OCI-LY7 (cell line): Measurements from ENCODE around the gene TOR1AIP1. TPM values are rescaled to one million over a fixed set of nuclear protein-coding genes. Genes with fewer than 3 reads are reported as not detected.

Experiments used
- BruUV-seq: library from RNA; stranded (reverse); fragments of 400-500 nt; replicated peaks from 2 replicates; lab custom pipeline; 2021; lab: Mats Ljungman, UMichigan
- CTCF ChIA-PET: fragments of 300-600 bp; sonication (Branson Sonifier 250); formaldehyde crosslinking; loops from one replicate; lab custom pipeline; 2022; ENCODE audit warnings: antibody characterized with exemption; ENCODE audit not compliant: unreplicated experiment; lab: Charles Lee
- POLR2A ChIA-PET: fragments of 300-600 bp; sonication (Branson Sonifier 250); formaldehyde crosslinking; loops from one replicate; lab custom pipeline; 2022; ENCODE audit warnings: antibody characterized with exemption; lab: Charles Lee
- DNase-seq: peaks from one replicate; pipeline ENCODE4 v3.0.0-alpha.2; 2015; ENCODE audit warnings: low spot score
- H2AFZ ChIP-seq: fragments of 200-600 bp; sonication (generic), shearing (Covaris generic); 2 replicates; pipeline ENCODE4 v1.6.1; 2014; ENCODE audit warnings: mild to moderate bottlenecking, antibody characterized with exemption, low read length, moderate library complexity
- H3K27ac ChIP-seq: fragments of 200-600 bp; sonication (generic); 2 replicates; pipeline ENCODE4 v1.5.1; 2014; ENCODE audit warnings: mixed run types, low read depth, mild to moderate bottlenecking, moderate library complexity, low read length, inconsistent platforms; ENCODE audit not compliant: poor library complexity, severe bottlenecking
- H3K36me3 ChIP-seq: fragments of 200-600 bp; sonication (generic); 2 replicates; pipeline ENCODE4 v1.6.1; 2014; ENCODE audit warnings: mild to moderate bottlenecking, antibody characterized with exemption, low read length, moderate library complexity, mixed read lengths; ENCODE audit not compliant: insufficient read depth
- H3K4me1 ChIP-seq: fragments of 200-600 bp; sonication (generic); 2 replicates; pipeline ENCODE4 v1.5.1; 2014; ENCODE audit warnings: mild to moderate bottlenecking, low read length; ENCODE audit not compliant: insufficient read depth, poor library complexity, severe bottlenecking
- H3K4me2 ChIP-seq: fragments of 200-600 bp; sonication (generic); 2 replicates; pipeline ENCODE4 v1.6.1; 2014; ENCODE audit warnings: mild to moderate bottlenecking, low read length
- H3K4me3 ChIP-seq: fragments of 200-600 bp; sonication (generic); 2 replicates; pipeline ENCODE4 v1.5.1; 2014; ENCODE audit warnings: mild to moderate bottlenecking, low read depth, low read length; ENCODE audit not compliant: poor library complexity, severe bottlenecking
- H3K79me2 ChIP-seq: fragments of 200-600 bp; sonication (generic); 2 replicates; pipeline ENCODE4 v1.6.1; 2016; ENCODE audit warnings: low read depth, mild to moderate bottlenecking, low read length, moderate library complexity, mixed read lengths; ENCODE audit not compliant: insufficient read depth
- H3K9me2 ChIP-seq: fragments of 200-600 bp; sonication (generic); 2 replicates; pipeline ENCODE4 v1.6.1; 2016; ENCODE audit warnings: mild to moderate bottlenecking, low read length, mixed read lengths; ENCODE audit not compliant: insufficient read depth
- H3K9me3 ChIP-seq: fragments of 200-600 bp; sonication (generic); 2 replicates; pipeline ENCODE4 v1.6.1; 2014; ENCODE audit warnings: mild to moderate bottlenecking, mixed run types, low read length, mixed read lengths
- H4K20me1 ChIP-seq: fragments of 200-600 bp; sonication (generic); 2 replicates; pipeline ENCODE4 v1.6.1; 2014; ENCODE audit warnings: mild to moderate bottlenecking, antibody characterized with exemption, low read length, moderate library complexity, mixed read lengths; ENCODE audit not compliant: insufficient read depth
- CTCF ChIP-seq: fragments of 200-600 bp; sonication (generic); conservative IDR thresholded peaks from 2 replicates; pipeline ENCODE4 v1.5.1; 2014; ENCODE audit warnings: mild to moderate bottlenecking, antibody characterized with exemption, low read length, moderate library complexity, mixed read lengths
- EZH2phosphoT487 ChIP-seq: fragments of 200-600 bp; sonication (generic); IDR thresholded peaks from 2 replicates; pipeline ENCODE4 v1.6.1; 2018; ENCODE audit warnings: low read depth, borderline replicate concordance, mild to moderate bottlenecking, mixed run types, antibody characterized with exemption, low read length, moderate library complexity, mixed read lengths
- intact Hi-C: fragments of 100-400 bp; cut with micrococcal nuclease; formaldehyde crosslinking; loops from one replicate; pipeline ENCODE4 v1.10.0; 2022; ENCODE audit not compliant: unreplicated experiment
- total RNA-seq, 2 experiments: library from RNA; depleted of rRNA in 1 of 2; stranded (reverse); fragments of >200 nt in 1 of 2; shearing (Covaris generic) in 1 of 2; gene quantifications; 2 replicates each; pipeline ENCODE4 v1.2.3, GENCODE V29; 2014 to 2022

The TOR1AIP1 gene
- total RNA-seq, 2 experiments from 2014 or later: 11.0 to 14.5 TPM

- BruUV-seq: TSS peak; percentile 71
- ChIA-PET POLR2A (interaction anchor here (1.9 to 2.1 kb wide), 2 partner anchors 12 to 70 kb away, joined by 6 to 9 read pairs; no protein-coding TSS in a partner anchor), CTCF (no interaction called here)
- Histone ChIP-seq H3K36me3 (peaks cover 14% of the 10 kb centered on the region; the same call in 1 of the 2 replicates), H3K9me3 (no peaks in the 10 kb centered on the region), H3K27ac (peak overlapping the region; percentile 96), H3K79me2 (peaks cover 18% of the 10 kb centered on the region), H3K9me2 (no peaks in the 10 kb centered on the region), H2AFZ (peak overlapping the region; percentile 47), H4K20me1 (peaks cover under 1% of the 10 kb centered on the region; the same call in 1 of the 2 replicates), H3K4me3 (peak overlapping the region; percentile 79), H3K4me1 (peaks cover 30% of the 10 kb centered on the region), H3K4me2 (peak overlapping the region; percentile 84)
- intact Hi-C loops: loop anchor here (1.0 to 5.0 kb wide), 4 partner anchors 73 to 849 kb away; partner anchors contain the start of genes ACBD6, CEP350 and QSOX1
- no peak for DNase-seq
- TF ChIP-seq EZH2phosphoT487 (no peak), CTCF (no peak)
Measured at GRCh38 chr1:179881642-179882252, 338 bp upstream of the TOR1AIP1 start.

- POLR2A ChIA-PET: interaction anchor here (0.6 to 2.1 kb wide), 11 partner anchors 9 to 447 kb away, joined by 3 to 9 read pairs (median 5); partner anchors contain the start of gene CEP350
- DNase-seq: peak; percentile 75
- CTCF ChIA-PET: no interaction called here
- Histone ChIP-seq H3K4me3 (peak overlapping the region; percentile 79), H2AFZ (peak overlapping the region; percentile 65), H3K9me3 (no peaks in the 10 kb centered on the region), H3K4me1 (peaks cover 33% of the 10 kb centered on the region), H4K20me1 (no peaks in the 10 kb centered on the region; the same call in 1 of the 2 replicates), H3K9me2 (no peaks in the 10 kb centered on the region), H3K4me2 (peak overlapping the region; percentile 89), H3K36me3 (peaks cover 14% of the 10 kb centered on the region; the same call in 1 of the 2 replicates), H3K27ac (peak overlapping the region; percentile 96), H3K79me2 (peaks cover 9% of the 10 kb centered on the region; the same call in 1 of the 2 replicates)
- intact Hi-C loops: loop anchor here (2.0 to 5.0 kb wide), 3 partner anchors 272 to 851 kb away; partner anchors contain the start of genes ACBD6 and QSOX1
- BruUV-seq: no TSS peak
- TF ChIP-seq CTCF (0 out of 2 replicates have a peak, but pooled peaks have one; percentile 24), EZH2phosphoT487 (no peak)
Measured at GRCh38 chr1:179883040-179883744, 1.1 kb downstream of the TOR1AIP1 start.
